Tibial nerve (tissue), 4 donors: Measurements from ENCODE around the gene RAB30. TPM values are rescaled to one million over a fixed set of nuclear protein-coding genes. Genes with fewer than 3 reads are reported as not detected.
A peak's percentile ranks its signal among the peaks of the same experiment; 100 is the strongest.

Experiments
- DNase-seq, 2 donors: peaks; one replicate each; pipeline ENCODE4 v3.0.0-alpha.2; 2019; ENCODE audit warnings: low spot score in 2 of 2
- H3K27ac ChIP-seq, 4 donors: fragments of 200-600 bp; sonication (generic) in 3 of 4; one replicate each; pipeline ENCODE4 v1.5.1; 2017 to 2019; ENCODE audit warnings: mild to moderate bottlenecking in 1 of 4
- H3K27me3 ChIP-seq, 2 donors: fragments of 200-600 bp; sonication (generic) in 1 of 2; one replicate each; pipeline versions ENCODE4 v1.5.1 to v1.6.0; 2017 to 2019
- H3K36me3 ChIP-seq, 3 donors: fragments of 200-600 bp; sonication (generic); one replicate each; pipeline ENCODE4 v1.5.1; 2018 to 2019
- H3K4me1 ChIP-seq, 4 donors: fragments of 200-600 bp; sonication (generic) in 3 of 4; one replicate each; pipeline ENCODE4 v1.5.1; 2017 to 2019
- H3K4me3 ChIP-seq, 4 donors: fragments of 200-600 bp; sonication (generic) in 3 of 4; one replicate each; pipeline ENCODE4 v1.5.1; 2017 to 2019; ENCODE audit warnings: mild to moderate bottlenecking in 1 of 4, moderate library complexity in 1 of 4
- H3K9me3 ChIP-seq, 4 donors: fragments of 200-600 bp; sonication (generic) in 3 of 4; one replicate each; pipeline ENCODE4 v1.5.1; 2017 to 2019
- CTCF ChIP-seq, 5 experiments: fragments of 200-600 bp in 3 of 5; fragments of 450-650 bp in 2 of 5; sonication (generic) in 3 of 5; IDR thresholded peaks; one replicate each; pipeline ENCODE4 v1.5.1; 2016 to 2019; ENCODE audit warnings: antibody characterized with exemption in 5 of 5, mild to moderate bottlenecking in 3 of 5, moderate library complexity in 2 of 5
- EP300 ChIP-seq, 2 donors: sonication (generic); formaldehyde crosslinking; IDR thresholded peaks; one replicate each; pipeline ENCODE4 v1.6.1; 2017; ENCODE audit warnings: antibody characterized with exemption in 2 of 2, mild to moderate bottlenecking in 1 of 2
- POLR2A ChIP-seq, 2 donors: fragments of 450-650 bp; IDR thresholded peaks; one replicate each; pipeline ENCODE4 v1.6.1; 2017; ENCODE audit warnings: antibody characterized with exemption in 2 of 2, mild to moderate bottlenecking in 2 of 2, moderate library complexity in 2 of 2
- WGBS, 2 donors: methylation state at CpG; one replicate each; pipeline ENCODE4 v1.1.5; 2018; 5-methylcytosine and 5-hydroxymethylcytosine counted together
- total RNA-seq, 4 donors: library from RNA; depleted of rRNA; stranded (reverse); fragments of >200 nt; gene quantifications; one replicate each; pipeline ENCODE4 v1.1.0, GENCODE V29; 2016

RAB30 gene
- total RNA-seq, 4 donors from 2014 or later: 19.8 to 50.4 (median 31.2) TPM

DNA sequence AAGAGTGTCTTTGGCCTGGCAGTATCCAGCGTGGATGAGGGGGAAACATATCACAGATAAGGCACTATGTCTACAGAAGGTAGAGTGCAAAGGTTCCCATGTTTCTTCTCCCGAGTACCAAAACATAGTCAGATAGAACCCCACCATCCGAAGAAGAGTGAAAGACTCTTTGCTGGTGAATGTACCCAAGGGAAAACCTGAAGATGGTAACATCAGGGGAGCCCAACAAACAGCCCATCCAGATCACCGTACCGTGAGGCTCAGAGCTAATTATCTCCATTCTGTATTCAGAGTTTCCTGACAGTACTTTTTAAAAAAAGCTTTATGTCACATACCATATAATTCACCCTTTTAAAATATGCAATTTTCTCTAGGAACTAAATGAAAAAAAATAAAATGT lies 44.4 kb downstream of the RAB30 start:
- H3K9me3 ChIP-seq: no peaks in the 10 kb centered on the region
- DNase-seq: no peak
- H3K4me3 ChIP-seq: no peak overlapping the region
- no peaks in the 10 kb centered on the region for H3K27me3 ChIP-seq
- 86% methylated on average over 5 of the region's 5 CpGs for WGBS, 2 donors
- TF ChIP-seq EP300 (IDR thresholded peaks at IDR 0.05) (no peak), POLR2A (IDR thresholded peaks at IDR 0.05) (no peak), CTCF (IDR thresholded peaks at IDR 0.05) (no peak)
- H3K27ac ChIP-seq: peak overlapping the region in 2 of 4 donors; percentile 24 to 42
- H3K4me1 ChIP-seq: peaks cover 3 to 68% (median 20%) of the 10 kb centered on the region in 4 donors
- H3K36me3 ChIP-seq: no peaks in the 10 kb centered on the region

GRCh38 chr11:83026229-83026628 lies 45.5 kb downstream of the RAB30 start:
- H3K4me1 ChIP-seq: peaks cover 3 to 69% (median 23%) of the 10 kb centered on the region in 4 donors
- H3K27ac ChIP-seq: peak overlapping the region in 2 of 4 donors; percentile 24 to 66
- no peaks in the 10 kb centered on the region for H3K36me3 ChIP-seq
- no peaks in the 10 kb centered on the region for H3K27me3 ChIP-seq
- no peaks in the 10 kb centered on the region for H3K9me3 ChIP-seq
- TF ChIP-seq EP300 (IDR thresholded peaks at IDR 0.05) (no peak), POLR2A (IDR thresholded peaks at IDR 0.05) (no peak), CTCF (IDR thresholded peaks at IDR 0.05) (no peak)
- no peak for DNase-seq
- H3K4me3 ChIP-seq: no peak overlapping the region
- WGBS, 2 donors: 93 to 100% methylated on average over 4 of the region's 4 CpGs

DNA sequence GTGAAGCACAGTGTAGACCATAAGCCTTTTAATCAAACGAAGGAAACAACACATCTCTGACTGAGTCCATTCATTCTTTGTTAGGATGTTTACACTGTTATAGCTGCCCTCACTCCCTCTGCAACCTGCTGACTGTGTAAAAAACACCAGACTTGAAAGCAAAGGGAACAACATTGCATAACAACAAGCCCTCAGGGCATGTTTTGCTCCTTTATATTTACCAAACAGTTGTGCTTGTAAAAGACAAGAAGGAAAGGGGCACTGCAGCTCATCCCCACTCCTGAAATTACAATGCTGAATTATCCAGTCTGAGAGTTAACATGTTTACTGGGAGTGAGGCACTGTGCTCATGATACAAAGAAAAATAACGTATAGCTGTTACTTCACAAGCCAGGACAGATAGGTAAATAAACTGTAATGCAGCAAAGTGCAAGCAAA lies 46.4 kb downstream of the RAB30 start:
- no peaks in the 10 kb centered on the region for H3K36me3 ChIP-seq
- peak overlapping the region in 2 of 4 donors; percentile 5 to 66 for H3K27ac ChIP-seq
- 30 to 37% methylated on average over 2 of the region's 2 CpGs for WGBS, 2 donors
- no peak for DNase-seq
- TF ChIP-seq POLR2A (IDR thresholded peaks at IDR 0.05) (no peak), CTCF (IDR thresholded peaks at IDR 0.05) (no peak), EP300 (IDR thresholded peaks at IDR 0.05) (peak in 1 of 2 donors; percentile 71)
- H3K9me3 ChIP-seq: no peaks in the 10 kb centered on the region
- no peak overlapping the region for H3K4me3 ChIP-seq
- H3K4me1 ChIP-seq: peaks cover 3 to 68% (median 25%) of the 10 kb centered on the region in 4 donors
- no peaks in the 10 kb centered on the region for H3K27me3 ChIP-seq

DNA sequence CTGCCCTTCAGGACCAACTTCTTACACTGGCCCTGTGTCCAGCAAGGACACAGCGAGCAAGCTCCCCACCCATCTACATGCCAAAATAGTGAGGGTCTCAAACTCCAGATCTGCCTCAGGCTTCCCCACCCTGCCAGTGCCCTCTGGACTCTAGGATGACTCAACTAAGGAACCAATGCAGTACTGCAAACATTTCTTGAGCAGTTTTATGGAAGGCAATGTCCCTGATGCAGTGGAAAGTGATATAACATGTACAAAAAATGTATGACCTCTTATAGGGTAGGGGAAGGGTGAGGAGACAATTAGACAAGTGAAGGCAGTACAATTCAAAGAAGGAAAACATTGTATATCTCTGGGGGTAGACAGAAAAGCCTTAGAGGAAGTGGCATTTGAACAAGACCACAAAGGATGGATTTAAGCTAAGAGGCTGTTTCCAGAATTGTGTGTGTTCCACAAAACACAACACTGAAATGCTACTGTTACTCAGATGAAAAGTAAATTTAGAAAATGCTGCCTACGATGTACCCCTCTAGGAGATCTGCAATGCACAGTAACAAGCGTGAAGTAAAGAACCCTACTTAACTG lies 47.3 kb downstream of the RAB30 start:
- peak overlapping the region in 2 of 4 donors; percentile 20 to 60 for H3K27ac ChIP-seq
- H3K27me3 ChIP-seq: no peaks in the 10 kb centered on the region
- H3K4me3 ChIP-seq: no peak overlapping the region
- no peak for DNase-seq
- no peaks in the 10 kb centered on the region for H3K9me3 ChIP-seq
- H3K36me3 ChIP-seq: no peaks in the 10 kb centered on the region
- no peak for TF ChIP-seq CTCF (IDR thresholded peaks at IDR 0.05)
- TF ChIP-seq POLR2A (IDR thresholded peaks at IDR 0.05): no peak
- TF ChIP-seq EP300 (IDR thresholded peaks at IDR 0.05): no peak
- H3K4me1 ChIP-seq: peaks cover 3 to 74% (median 27%) of the 10 kb centered on the region in 4 donors
- WGBS, 2 donors: 61 to 64% methylated on average over 3 of the region's 3 CpGs

DNA sequence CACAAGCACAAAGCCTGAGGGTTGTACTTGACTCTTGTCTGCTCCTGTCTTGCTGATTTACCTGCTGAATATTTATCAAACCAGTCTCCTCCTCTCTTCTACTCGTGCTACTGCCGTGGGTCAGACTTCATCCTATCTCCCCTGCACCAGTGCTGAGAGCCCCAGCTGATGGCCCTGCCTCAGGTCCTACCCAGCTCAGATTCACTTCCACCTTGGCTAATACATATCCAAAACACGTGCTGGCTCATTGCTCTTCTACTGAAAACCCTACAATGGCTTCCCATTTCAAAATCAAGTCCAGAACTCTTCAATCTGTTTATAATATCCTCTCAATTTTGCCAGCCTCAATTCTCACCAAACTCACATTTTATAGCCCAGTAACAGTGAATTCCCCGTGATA lies 48.3 kb downstream of the RAB30 start:
- H3K4me3 ChIP-seq: no peak overlapping the region

More for the DNA sequence above, 48.3 kb downstream of the RAB30 start:
- Histone ChIP-seq H3K27ac (no peak overlapping the region), H3K4me1 (peaks cover 3 to 78% (median 29%) of the 10 kb centered on the region in 4 donors), H3K9me3 (no peaks in the 10 kb centered on the region), H3K36me3 (no peaks in the 10 kb centered on the region), H3K27me3 (no peaks in the 10 kb centered on the region)
- no peak for DNase-seq
- WGBS, 2 donors: 87 to 88% methylated on average over 4 of the region's 4 CpGs
- TF ChIP-seq EP300 (IDR thresholded peaks at IDR 0.05) (no peak), POLR2A (IDR thresholded peaks at IDR 0.05) (no peak), CTCF (IDR thresholded peaks at IDR 0.05) (no peak)
